Trophoblast cell (in vitro differentiated cells and primary cell): Measurements from ENCODE around the gene CCR5AS.
"Not testable (repeated sequence)": the region's sequence is repeated elsewhere in the genome, so short reads cannot be mapped to it uniquely, and the experiment has no call there.

Experiments used
- DNase-seq, 2 donors: peaks; one replicate each; pipeline ENCODE4 v3.0.0-alpha.2; 2016
- H2AFZ ChIP-seq: 2 replicates; pipeline ENCODE4 v1.6.1; 2013; ENCODE audit warnings: low read length, moderate library complexity, mild to moderate bottlenecking; ENCODE audit not compliant: insufficient read depth, poor library complexity
- H2AK5ac ChIP-seq: 2 replicates; pipeline ENCODE4 v1.6.1; 2013; ENCODE audit warnings: mild to moderate bottlenecking, low read length
- H2BK120ac ChIP-seq: 2 replicates; pipeline ENCODE4 v1.6.1; 2013; ENCODE audit warnings: low read length, mild to moderate bottlenecking, moderate library complexity; ENCODE audit not compliant: insufficient read depth, poor library complexity
- H2BK12ac ChIP-seq: 2 replicates; pipeline ENCODE4 v1.6.1; 2013; ENCODE audit warnings: mild to moderate bottlenecking, low read length, moderate library complexity
- H2BK5ac ChIP-seq: 2 replicates; pipeline ENCODE4 v1.6.1; 2013; ENCODE audit warnings: low read length, low read depth, moderate library complexity, mild to moderate bottlenecking; ENCODE audit not compliant: poor library complexity
- H3K14ac ChIP-seq: 2 replicates; pipeline ENCODE4 v1.6.1; 2013; ENCODE audit warnings: mild to moderate bottlenecking, low read length
- H3K18ac ChIP-seq: 2 replicates; pipeline ENCODE4 v1.6.1; 2013; ENCODE audit warnings: mild to moderate bottlenecking, low read length
- H3K23ac ChIP-seq: 2 replicates; pipeline ENCODE4 v1.6.1; 2013; ENCODE audit warnings: low read length
- H3K27ac ChIP-seq: 2 replicates; pipeline ENCODE4 v1.5.1; 2013; ENCODE audit warnings: low read depth, mild to moderate bottlenecking, inconsistent platforms, low read length, moderate library complexity
- H3K27me3 ChIP-seq: 2 replicates; pipeline ENCODE4 v1.6.1; 2013; ENCODE audit warnings: inconsistent platforms, mild to moderate bottlenecking, low read length, moderate library complexity; ENCODE audit not compliant: insufficient read depth
- H3K36me3 ChIP-seq, 2 experiments: 1 replicate in 1 of 2; 2 replicates in 1 of 2; pipeline ENCODE4 v1.6.1; 2013; ENCODE audit warnings: low read length in 2 of 2, mild to moderate bottlenecking in 2 of 2, moderate library complexity in 1 of 2; ENCODE audit not compliant: insufficient read depth in 2 of 2, control insufficient read depth in 1 of 2
- H3K4ac ChIP-seq: 2 replicates; pipeline ENCODE4 v1.6.1; 2013; ENCODE audit warnings: low read depth, mild to moderate bottlenecking, low read length, moderate library complexity
- H3K4me1 ChIP-seq, 2 experiments: 1 replicate in 1 of 2; 2 replicates in 1 of 2; pipeline ENCODE4 v1.6.1; 2013; ENCODE audit warnings: low read length in 2 of 2, mild to moderate bottlenecking in 2 of 2, moderate library complexity in 1 of 2; ENCODE audit not compliant: insufficient read depth in 2 of 2, control insufficient read depth in 1 of 2
- H3K4me2 ChIP-seq: 2 replicates; pipeline ENCODE4 v1.6.1; 2013; ENCODE audit warnings: inconsistent platforms, mild to moderate bottlenecking, low read length, moderate library complexity
- H3K4me3 ChIP-seq: 2 replicates; pipeline ENCODE4 v1.5.1; 2013; ENCODE audit warnings: mild to moderate bottlenecking, low read depth, low read length, inconsistent platforms
- H3K79me1 ChIP-seq: one replicate; pipeline ENCODE4 v1.6.1; 2013; ENCODE audit warnings: low read length
- H3K79me2 ChIP-seq: 2 replicates; pipeline ENCODE4 v1.6.1; 2013; ENCODE audit warnings: low read length, mild to moderate bottlenecking; ENCODE audit not compliant: control insufficient read depth, insufficient read depth, poor library complexity
- H3K9ac ChIP-seq: 2 replicates; pipeline ENCODE4 v1.6.1; 2013; ENCODE audit warnings: mild to moderate bottlenecking, low read length
- H3K9me3 ChIP-seq: 2 replicates; pipeline ENCODE4 v1.6.1; 2013; ENCODE audit warnings: low read depth, mild to moderate bottlenecking, control low read depth, inconsistent platforms, low read length; ENCODE audit not compliant: insufficient read depth
- H4K12ac ChIP-seq: 2 replicates; pipeline ENCODE4 v1.6.1; 2013; ENCODE audit warnings: low read depth, mild to moderate bottlenecking, low read length, moderate library complexity
- H4K8ac ChIP-seq: 2 replicates; pipeline ENCODE4 v1.6.1; 2013; ENCODE audit warnings: low read depth, mild to moderate bottlenecking, low read length, moderate library complexity
- H4K91ac ChIP-seq: one replicate; pipeline ENCODE4 v1.6.1; 2013; ENCODE audit warnings: low read depth, mild to moderate bottlenecking, low read length, moderate library complexity
- WGBS: extraction: QIAGEN DNeasy Blood & Tissue Kit; methylation state at CpG from one replicate; pipeline ENCODE4 v1.1.7; 2013; ENCODE audit warnings: missing lambda C conversion rate; ENCODE audit not compliant: insufficient read length, insufficient coverage; ENCODE audit errors: extremely low coverage; 5-methylcytosine and 5-hydroxymethylcytosine counted together

The CCR5AS gene

DNA sequence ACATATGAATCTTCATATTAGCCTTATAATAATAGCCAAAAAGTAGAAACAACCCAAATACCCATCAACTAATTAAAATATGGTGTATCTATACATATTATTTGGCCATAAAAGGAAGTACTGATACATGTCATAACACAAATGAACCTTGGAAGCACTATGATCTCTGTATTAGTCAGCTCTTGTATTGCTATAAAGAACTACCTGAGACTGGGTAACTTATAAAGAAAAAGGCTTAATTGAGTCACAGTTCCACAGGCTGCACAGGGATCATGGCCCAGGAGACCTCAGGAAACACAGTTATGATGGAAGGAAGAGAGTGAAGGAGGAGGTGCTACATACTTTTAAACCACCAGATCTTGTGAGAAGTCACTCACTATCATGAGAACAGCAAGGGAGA is 69.0 kb downstream of the CCR5AS start:
- Histone ChIP-seq H2BK5ac (no peak overlapping the region), H3K9me3 (peaks cover 8% of the 10 kb centered on the region), H3K9ac (no peak overlapping the region), H3K4ac (no peak overlapping the region), H3K79me1 (no peaks in the 10 kb centered on the region), H3K18ac (no peak overlapping the region), H3K36me3 (peaks cover 0 to 3% of the 10 kb centered on the region in 2 experiments), H4K91ac (no peak overlapping the region), H3K14ac (no peak overlapping the region), H3K79me2 (no peaks in the 10 kb centered on the region), H3K4me1 (no peaks in the 10 kb centered on the region), H3K4me2 (no peak overlapping the region), H2BK12ac (no peak overlapping the region), H4K8ac (no peak overlapping the region), H3K23ac (no peak overlapping the region), H2AFZ (no peak overlapping the region), H4K12ac (no peak overlapping the region), H3K27me3 (no peaks in the 10 kb centered on the region), H2BK120ac (no peak overlapping the region), H3K4me3 (no peak overlapping the region), H2AK5ac (no peak overlapping the region), H3K27ac (no peak overlapping the region)
- DNase-seq, result no peak

DNA sequence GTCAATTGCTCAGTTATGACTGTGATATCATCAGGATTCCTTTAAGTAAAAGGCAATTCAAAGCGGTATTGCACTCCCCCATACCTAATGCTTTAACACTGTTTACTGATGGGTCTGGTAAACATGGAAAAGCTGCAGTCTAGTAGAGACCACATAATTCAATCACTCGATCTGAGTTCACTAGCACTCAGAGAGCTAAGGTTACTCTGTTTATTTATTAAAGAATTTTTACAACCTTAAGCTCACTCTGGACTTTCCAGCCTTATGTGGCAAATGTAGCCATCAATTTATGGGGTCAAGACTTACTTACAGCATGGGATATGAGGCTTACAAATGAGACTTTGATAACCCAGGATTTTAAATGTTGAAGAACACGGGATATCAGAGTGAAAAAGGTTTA is 71.3 kb downstream of the CCR5AS start:
- peaks cover 0 to 3% of the 10 kb centered on the region in 2 experiments for H3K36me3 ChIP-seq
- H3K18ac ChIP-seq, result no peak overlapping the region
- no peak overlapping the region for H2BK120ac ChIP-seq
- no peak overlapping the region for H4K12ac ChIP-seq
- H3K4me1 ChIP-seq, result no peaks in the 10 kb centered on the region
- no peak overlapping the region for H2BK5ac ChIP-seq
- no peak overlapping the region for H2AFZ ChIP-seq
- H4K91ac ChIP-seq, result no peak overlapping the region
- no peak overlapping the region for H3K4me2 ChIP-seq
- H3K9ac ChIP-seq, result no peak overlapping the region
- H3K4me3 ChIP-seq, result no peak overlapping the region
- no peak overlapping the region for H2BK12ac ChIP-seq
- H3K79me1 ChIP-seq, result no peaks in the 10 kb centered on the region
- no peak overlapping the region for H3K27ac ChIP-seq
- DNase-seq, result no peak
- no peak overlapping the region for H3K4ac ChIP-seq
- no peak overlapping the region for H2AK5ac ChIP-seq
- no CpG with 5 or more reads among the region's 3 CpGs for WGBS
- H3K27me3 ChIP-seq, result no peaks in the 10 kb centered on the region
- H3K14ac ChIP-seq, result no peak overlapping the region
- H3K79me2 ChIP-seq, result no peaks in the 10 kb centered on the region
- H3K23ac ChIP-seq, result no peak overlapping the region
- no peak overlapping the region for H4K8ac ChIP-seq
- H3K9me3 ChIP-seq, result peaks cover 8% of the 10 kb centered on the region

DNA sequence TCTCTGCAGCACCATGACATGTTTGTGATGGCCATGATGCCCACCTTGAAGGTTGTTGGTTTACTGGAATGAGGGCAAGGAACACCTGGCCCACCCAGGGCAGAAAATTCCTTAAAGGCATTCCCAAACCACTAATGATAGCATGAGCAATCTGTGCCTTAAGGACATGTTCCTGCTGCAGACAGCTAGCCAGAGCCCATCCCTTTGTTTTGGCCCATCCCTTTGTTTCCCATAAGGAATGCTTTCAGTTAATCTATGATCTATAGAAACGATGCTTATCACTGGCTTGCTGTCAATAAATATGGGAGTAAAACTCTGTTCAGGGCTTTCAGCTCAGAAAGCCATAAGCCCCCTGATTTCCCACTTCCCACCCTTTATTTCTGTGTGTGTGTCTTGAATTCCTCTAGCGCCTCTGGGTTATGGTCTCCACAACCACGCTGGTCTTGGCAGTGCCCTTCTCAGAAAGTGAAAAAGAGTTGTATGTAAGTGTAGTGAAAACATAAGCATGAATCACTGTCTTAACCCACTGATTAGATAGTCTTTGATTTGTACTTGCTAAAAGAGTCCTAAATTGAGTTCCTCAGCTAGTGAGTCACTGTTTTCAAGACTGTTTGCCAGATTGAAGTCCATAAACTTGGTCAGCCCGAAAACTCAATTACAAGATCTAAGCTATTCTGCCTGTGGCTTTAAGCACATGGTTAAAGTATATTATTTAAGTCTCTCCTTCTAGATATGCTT is 72.0 kb downstream of the CCR5AS start:
- no peak overlapping the region for H2BK12ac ChIP-seq
- H2BK120ac ChIP-seq, result no peak overlapping the region
- H3K4me3 ChIP-seq, result no peak overlapping the region
- H3K23ac ChIP-seq, result no peak overlapping the region
- no CpG with 5 or more reads among the region's 4 CpGs for WGBS
- H3K9me3 ChIP-seq, result peaks cover 8% of the 10 kb centered on the region
- H3K36me3 ChIP-seq, result peaks cover 0 to 3% of the 10 kb centered on the region in 2 experiments
- no peak overlapping the region for H3K27ac ChIP-seq
- no peak overlapping the region for H3K14ac ChIP-seq
- DNase-seq, result peak in 1 of 2 donors; percentile 14
- no peak overlapping the region for H2AFZ ChIP-seq
- H3K9ac ChIP-seq, result no peak overlapping the region
- H4K12ac ChIP-seq, result no peak overlapping the region
- H3K4me2 ChIP-seq, result no peak overlapping the region
- H3K79me2 ChIP-seq, result no peaks in the 10 kb centered on the region
- H3K18ac ChIP-seq, result no peak overlapping the region
- H2AK5ac ChIP-seq, result no peak overlapping the region
- H4K8ac ChIP-seq, result no peak overlapping the region
- no peaks in the 10 kb centered on the region for H3K4me1 ChIP-seq
- H2BK5ac ChIP-seq, result no peak overlapping the region
- no peak overlapping the region for H4K91ac ChIP-seq
- H3K4ac ChIP-seq, result no peak overlapping the region
- no peaks in the 10 kb centered on the region for H3K27me3 ChIP-seq
- H3K79me1 ChIP-seq, result no peaks in the 10 kb centered on the region

DNA sequence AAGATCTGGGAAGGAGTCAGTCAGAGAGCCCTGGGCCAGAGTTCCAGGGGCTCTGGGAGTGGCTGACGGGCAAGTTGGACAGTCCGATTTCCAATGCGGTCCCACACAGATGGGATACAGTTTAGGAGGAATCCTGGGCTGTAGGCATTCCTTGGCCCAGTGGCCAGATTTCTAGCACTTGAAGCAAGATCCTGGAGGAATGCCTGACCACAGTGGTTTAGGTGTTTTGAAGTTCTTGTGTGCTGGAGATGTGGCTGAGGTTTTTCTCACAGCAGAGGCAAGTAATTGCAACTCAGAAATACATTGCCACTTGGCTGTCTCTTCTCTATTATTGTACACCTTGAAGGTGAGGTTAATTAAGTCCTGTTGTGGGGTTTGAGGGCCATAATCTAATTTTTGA is 76.2 kb downstream of the CCR5AS start:
- no CpG with 5 or more reads among the region's 3 CpGs for WGBS
- not testable (repeated sequence) for H3K27ac ChIP-seq, H3K79me1 ChIP-seq, H4K8ac ChIP-seq, H3K18ac ChIP-seq, H2AK5ac ChIP-seq, H2BK5ac ChIP-seq, H3K9me3 ChIP-seq, H3K4ac ChIP-seq, H2AFZ ChIP-seq, H3K9ac ChIP-seq, DNase-seq, H2BK12ac ChIP-seq, H3K4me3 ChIP-seq, H3K79me2 ChIP-seq, H2BK120ac ChIP-seq, H4K91ac ChIP-seq, H4K12ac ChIP-seq, H3K23ac ChIP-seq, H3K14ac ChIP-seq, H3K4me1 ChIP-seq, H3K27me3 ChIP-seq, H3K4me2 ChIP-seq, H3K36me3 ChIP-seq
